DND-41 (cell line): ENCODE measurements around the gene SH3TC1.

Experiments used
- ATAC-seq: fragments of 200-7000 bp; cut with Tn5 transposase; 3 replicates; pipeline ENCODE4 v1.9.1; 2021; ENCODE audit warnings: low read depth; ENCODE audit not compliant: insufficient read depth
- DNase-seq: peaks from one replicate; pipeline ENCODE4 v3.0.0-alpha.2; 2020
- H2AFZ ChIP-seq: 2 replicates; pipeline ENCODE4 v1.6.0; 2012; ENCODE audit warnings: low read depth, low read length
- H3K27ac ChIP-seq: 2 replicates; pipeline ENCODE4 v1.5.1; 2012; ENCODE audit warnings: low read length, inconsistent platforms
- H3K27me3 ChIP-seq: fragments of 200-600 bp; sonication (generic); 2 replicates; pipeline ENCODE4 v1.6.0; 2012; ENCODE audit warnings: low read length, mild to moderate bottlenecking, inconsistent platforms; ENCODE audit not compliant: insufficient read depth, poor library complexity
- H3K36me3 ChIP-seq: 2 replicates; pipeline ENCODE4 v1.5.1; 2012; ENCODE audit warnings: low read length, inconsistent platforms; ENCODE audit not compliant: insufficient read depth
- H3K4me1 ChIP-seq: 2 replicates; pipeline ENCODE4 v1.5.1; 2012; ENCODE audit warnings: mild to moderate bottlenecking, low read length; ENCODE audit not compliant: insufficient read depth
- H3K4me2 ChIP-seq: 2 replicates; pipeline ENCODE4 v1.6.0; 2012; ENCODE audit warnings: mild to moderate bottlenecking, moderate library complexity, low read length, inconsistent platforms; ENCODE audit not compliant: insufficient read depth
- H3K4me3 ChIP-seq, 2 experiments: fragments of 200-600 bp in 1 of 2; shearing (Covaris generic) in 1 of 2; 2 replicates each; pipeline ENCODE4 v1.5.1; 2012 to 2016; ENCODE audit warnings: inconsistent platforms in 2 of 2, low read length in 2 of 2, mild to moderate bottlenecking in 2 of 2, low read depth in 1 of 2, moderate library complexity in 1 of 2
- H3K79me2 ChIP-seq: 2 replicates; pipeline ENCODE4 v1.6.0; 2012; ENCODE audit warnings: low read length, inconsistent platforms; ENCODE audit not compliant: insufficient read depth
- H3K9ac ChIP-seq: 2 replicates; pipeline ENCODE4 v1.6.0; 2012; ENCODE audit warnings: low read depth, mild to moderate bottlenecking, inconsistent platforms, low read length, moderate library complexity
- H3K9me3 ChIP-seq: 2 replicates; pipeline ENCODE4 v1.5.1; 2012; ENCODE audit warnings: low read length, moderate library complexity, mild to moderate bottlenecking, inconsistent platforms; ENCODE audit not compliant: insufficient read depth, severe bottlenecking
- H4K20me1 ChIP-seq: 2 replicates; pipeline ENCODE4 v1.6.0; 2012; ENCODE audit warnings: low read length; ENCODE audit not compliant: insufficient read depth
- EZH2 ChIP-seq: IDR thresholded peaks from 3 replicates; pipeline ENCODE4 v1.6.1; 2012; ENCODE audit warnings: borderline replicate concordance, low read depth, mild to moderate bottlenecking, moderate library complexity, low read length, inconsistent platforms; ENCODE audit not compliant: severe bottlenecking
- TF ChIP-seq, protein P1 (sequence below): IDR thresholded peaks from 2 replicates; pipeline ENCODE4 v1.5.1; 2012; ENCODE audit warnings: borderline replicate concordance, low read length, moderate library complexity, mild to moderate bottlenecking; ENCODE audit not compliant: poor library complexity, severe bottlenecking; ENCODE audit errors: extremely low read depth

SH3TC1 gene

DNA sequence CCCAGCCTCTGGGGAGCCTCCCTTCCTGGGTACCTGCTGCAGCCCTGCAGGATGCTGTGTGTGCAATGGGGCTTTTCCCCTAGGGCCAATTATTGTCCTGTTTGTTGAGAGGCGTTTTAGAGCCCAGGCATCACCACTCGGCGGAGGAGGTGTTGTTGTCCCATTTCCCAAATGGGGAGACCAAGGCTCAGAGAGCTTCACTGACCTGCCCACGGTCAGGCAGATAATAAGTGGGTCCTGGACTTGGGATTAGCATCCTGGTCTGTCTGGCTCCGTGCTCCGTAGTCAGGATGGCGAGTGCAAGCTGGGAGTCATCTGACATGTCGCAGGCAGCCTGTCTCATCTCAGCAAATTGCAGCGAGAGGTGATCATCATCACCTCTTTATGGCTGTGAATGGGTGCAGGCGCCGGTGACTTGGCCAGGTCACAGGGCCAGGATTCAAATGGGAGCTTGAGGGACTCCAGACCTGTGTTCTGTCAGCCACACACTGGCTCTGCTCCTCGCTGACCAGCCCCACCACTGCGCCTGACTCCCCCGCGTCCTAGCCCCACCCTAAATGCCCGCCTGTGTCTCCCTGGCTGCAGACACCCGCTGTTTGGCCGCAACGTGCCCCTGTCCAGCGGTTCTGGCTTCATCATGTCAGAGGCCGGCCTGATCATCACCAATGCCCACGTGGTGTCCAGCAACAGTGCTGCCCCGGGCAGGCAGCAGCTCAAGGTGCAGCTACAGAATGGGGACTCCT lies 87.1 kb downstream of the SH3TC1 start:
- H3K27ac ChIP-seq, result no peak overlapping the region
- H3K79me2 ChIP-seq, result no peaks in the 10 kb centered on the region
- ATAC-seq, result no peak
- no peak overlapping the region for H2AFZ ChIP-seq
- no peaks in the 10 kb centered on the region for H3K27me3 ChIP-seq
- no peak for DNase-seq
- H4K20me1 ChIP-seq, result no peaks in the 10 kb centered on the region; the same call in 1 of the 2 replicates
- TF ChIP-seq EZH2, result no peak
- TF ChIP-seq, protein P1, sequence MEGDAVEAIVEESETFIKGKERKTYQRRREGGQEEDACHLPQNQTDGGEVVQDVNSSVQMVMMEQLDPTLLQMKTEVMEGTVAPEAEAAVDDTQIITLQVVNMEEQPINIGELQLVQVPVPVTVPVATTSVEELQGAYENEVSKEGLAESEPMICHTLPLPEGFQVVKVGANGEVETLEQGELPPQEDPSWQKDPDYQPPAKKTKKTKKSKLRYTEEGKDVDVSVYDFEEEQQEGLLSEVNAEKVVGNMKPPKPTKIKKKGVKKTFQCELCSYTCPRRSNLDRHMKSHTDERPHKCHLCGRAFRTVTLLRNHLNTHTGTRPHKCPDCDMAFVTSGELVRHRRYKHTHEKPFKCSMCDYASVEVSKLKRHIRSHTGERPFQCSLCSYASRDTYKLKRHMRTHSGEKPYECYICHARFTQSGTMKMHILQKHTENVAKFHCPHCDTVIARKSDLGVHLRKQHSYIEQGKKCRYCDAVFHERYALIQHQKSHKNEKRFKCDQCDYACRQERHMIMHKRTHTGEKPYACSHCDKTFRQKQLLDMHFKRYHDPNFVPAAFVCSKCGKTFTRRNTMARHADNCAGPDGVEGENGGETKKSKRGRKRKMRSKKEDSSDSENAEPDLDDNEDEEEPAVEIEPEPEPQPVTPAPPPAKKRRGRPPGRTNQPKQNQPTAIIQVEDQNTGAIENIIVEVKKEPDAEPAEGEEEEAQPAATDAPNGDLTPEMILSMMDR, result no peak
- H3K4me2 ChIP-seq, result no peak overlapping the region
- no peaks in the 10 kb centered on the region for H3K36me3 ChIP-seq
- no peaks in the 10 kb centered on the region for H3K9me3 ChIP-seq
- H3K9ac ChIP-seq, result no peak overlapping the region
- no peaks in the 10 kb centered on the region for H3K4me1 ChIP-seq
- H3K4me3 ChIP-seq, result no peak overlapping the region

DNA sequence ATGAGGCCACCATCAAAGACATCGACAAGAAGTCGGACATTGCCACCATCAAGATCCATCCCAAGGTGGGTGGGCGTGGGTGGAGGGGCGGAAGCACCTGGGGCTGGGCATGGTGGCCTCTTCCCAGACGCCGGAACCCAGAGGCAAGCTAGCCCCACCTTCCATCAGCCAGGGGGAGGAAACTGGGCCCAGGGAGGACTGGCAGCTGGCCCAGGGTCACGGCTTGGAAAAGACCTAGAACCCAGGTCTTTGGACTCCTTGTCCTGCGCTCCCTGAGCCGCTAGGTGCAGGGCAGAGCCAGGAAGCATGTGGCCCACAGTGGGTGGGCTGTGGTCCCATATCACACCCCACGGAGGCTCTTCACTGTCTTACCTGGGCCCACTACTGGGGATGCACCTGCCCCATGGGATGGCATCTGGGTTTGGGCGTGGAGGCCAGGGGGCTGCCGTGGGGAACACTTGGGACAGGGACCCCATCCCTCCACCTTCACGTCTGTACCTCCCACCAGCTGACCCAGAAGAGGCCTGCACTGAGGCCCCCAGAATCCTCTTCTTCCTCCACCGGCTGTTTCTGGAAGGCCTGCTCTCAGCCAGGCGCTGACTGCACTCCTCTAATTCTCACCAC lies 87.7 kb downstream of the SH3TC1 start:
- Histone ChIP-seq H3K9ac (no peak overlapping the region), H3K27me3 (no peaks in the 10 kb centered on the region), H3K79me2 (no peaks in the 10 kb centered on the region), H3K4me3 (no peak overlapping the region), H3K27ac (no peak overlapping the region), H4K20me1 (no peaks in the 10 kb centered on the region; the same call in 1 of the 2 replicates), H3K9me3 (no peaks in the 10 kb centered on the region), H3K4me1 (no peaks in the 10 kb centered on the region), H3K36me3 (no peaks in the 10 kb centered on the region), H3K4me2 (no peak overlapping the region), H2AFZ (no peak overlapping the region)
- DNase-seq, result no peak
- no peak for TF ChIP-seq EZH2
- TF ChIP-seq, protein P1, result no peak
- no peak for ATAC-seq

DNA sequence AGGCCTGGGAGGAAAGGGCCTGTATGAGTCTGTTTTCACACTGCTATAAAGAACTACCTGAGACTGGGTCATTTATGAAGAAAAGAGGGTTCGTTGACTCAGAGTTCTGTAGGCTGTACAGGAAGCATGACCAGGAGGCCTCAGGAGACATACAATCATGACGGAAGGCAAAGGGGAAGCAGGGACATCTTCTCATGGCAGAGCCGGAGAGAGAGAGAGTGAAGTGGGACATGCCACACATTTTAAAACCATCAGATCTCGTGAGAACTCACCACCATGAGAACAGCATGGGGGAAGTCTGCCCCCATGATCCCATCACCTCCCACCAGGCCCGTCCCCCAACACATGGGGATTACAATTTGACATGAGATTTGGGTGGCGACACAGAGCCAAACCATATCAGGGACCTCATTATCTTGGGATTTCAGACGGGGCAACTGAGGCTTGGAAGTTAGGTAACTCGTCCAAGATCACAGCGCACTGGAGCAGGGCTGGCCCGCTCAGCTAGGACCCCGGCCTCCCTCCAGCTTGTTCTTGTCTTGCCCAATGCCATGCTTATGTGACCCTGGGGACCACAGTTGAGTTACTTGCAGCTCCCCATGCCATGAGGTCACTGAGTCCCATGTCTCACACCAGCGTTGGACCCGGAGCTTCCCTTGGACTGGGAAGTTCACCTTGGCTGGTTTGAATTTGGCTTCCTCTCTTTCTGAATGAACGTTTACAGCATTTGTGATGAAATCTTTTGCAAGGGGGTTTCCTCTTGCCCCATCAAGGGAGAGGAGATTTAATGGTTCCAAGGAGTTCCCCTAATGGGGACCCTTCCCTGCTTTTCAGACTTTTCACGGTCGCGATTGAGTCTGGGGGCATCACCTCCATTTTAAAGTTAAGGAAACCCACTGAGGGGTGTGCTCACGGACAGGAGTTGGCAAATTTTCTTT lies 88.5 kb downstream of the SH3TC1 start:
- no peak overlapping the region for H2AFZ ChIP-seq
- H3K36me3 ChIP-seq, result no peaks in the 10 kb centered on the region
- no peak overlapping the region for H3K27ac ChIP-seq
- TF ChIP-seq EZH2, result no peak
- TF ChIP-seq, protein P1, result no peak
- no peak overlapping the region for H3K9ac ChIP-seq
- H3K4me1 ChIP-seq, result no peaks in the 10 kb centered on the region
- H3K4me3 ChIP-seq, result no peak overlapping the region
- DNase-seq, result no peak
- H4K20me1 ChIP-seq, result no peaks in the 10 kb centered on the region; the same call in 1 of the 2 replicates
- no peaks in the 10 kb centered on the region for H3K9me3 ChIP-seq
- ATAC-seq, result no peak
- H3K27me3 ChIP-seq, result no peaks in the 10 kb centered on the region
- no peak overlapping the region for H3K4me2 ChIP-seq
- H3K79me2 ChIP-seq, result no peaks in the 10 kb centered on the region
